Omental fat pad (tissue), 4 donors: Measurements from ENCODE around the gene SLC10A7. TPM values are rescaled to one million over a fixed set of nuclear protein-coding genes. Genes with fewer than 3 reads are reported as not detected.
A peak's percentile ranks its signal among the peaks of the same experiment; 100 is the strongest.

ENCODE experiments used
- ATAC-seq: fragments of 150-250 bp; one replicate; pipeline ENCODE4 v1.9.1; 2016; ENCODE audit warnings: mild to moderate bottlenecking, moderate library complexity; ENCODE audit not compliant: low FRiP score
- DNase-seq: peaks from one replicate; pipeline ENCODE4 v3.0.0-alpha.2; 2019; ENCODE audit warnings: low spot score
- total RNA-seq, 4 donors: library from RNA; depleted of rRNA; stranded (reverse); fragments of >200 nt; gene quantifications; one replicate each; pipeline ENCODE4 v1.1.0, GENCODE V29; 2016
- TF ChIP-seq, protein P1 (sequence below), 3 donors: fragments of 450-650 bp; IDR thresholded peaks; one replicate each; pipeline ENCODE4 v1.5.1; 2016 to 2017; ENCODE audit warnings: antibody characterized with exemption in 3 of 3, mild to moderate bottlenecking in 3 of 3, moderate library complexity in 2 of 3

Gene SLC10A7, protein sequence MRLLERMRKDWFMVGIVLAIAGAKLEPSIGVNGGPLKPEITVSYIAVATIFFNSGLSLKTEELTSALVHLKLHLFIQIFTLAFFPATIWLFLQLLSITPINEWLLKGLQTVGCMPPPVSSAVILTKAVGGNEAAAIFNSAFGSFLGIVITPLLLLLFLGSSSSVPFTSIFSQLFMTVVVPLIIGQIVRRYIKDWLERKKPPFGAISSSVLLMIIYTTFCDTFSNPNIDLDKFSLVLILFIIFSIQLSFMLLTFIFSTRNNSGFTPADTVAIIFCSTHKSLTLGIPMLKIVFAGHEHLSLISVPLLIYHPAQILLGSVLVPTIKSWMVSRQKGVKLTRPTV
- total RNA-seq, result 10 to 100 TPM in 3 of 4 donors, 1 to 10 TPM in 1; 5.9 to 17.2 (median 12.9) TPM

DNA sequence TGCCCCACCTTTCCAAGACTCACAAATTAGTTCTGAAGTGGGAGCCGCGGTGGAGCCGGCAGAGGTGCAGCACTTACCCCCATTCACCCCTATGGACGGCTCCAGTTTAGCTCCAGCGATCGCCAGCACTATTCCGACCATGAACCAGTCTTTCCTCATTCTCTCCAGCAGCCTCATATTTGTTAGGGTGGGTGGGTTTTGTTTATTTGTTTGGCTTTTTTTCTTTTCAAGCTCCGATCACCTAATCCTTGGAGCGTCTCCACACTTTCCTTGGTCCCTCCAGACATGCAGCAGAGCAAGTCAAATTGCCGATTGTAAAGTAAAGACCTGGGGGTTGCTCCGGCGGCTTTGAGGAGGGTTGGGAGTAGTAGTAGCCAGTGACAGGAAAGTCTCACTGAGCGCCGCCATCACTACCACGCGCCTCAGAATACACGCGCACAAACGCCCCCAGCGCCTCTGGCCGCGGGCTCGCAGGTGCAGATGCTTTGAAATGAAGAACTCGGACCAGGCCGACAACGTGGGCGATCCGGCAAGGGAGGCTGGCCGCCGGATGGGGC lies at the start of gene SLC10A7:
SLC10A7 (minus strand) TSS at position 400 of the 557 bp plus-strand sequence; CDS start at position 177, 223 bp downstream.
- DNase-seq, result peak; percentile 39
- peak; percentile 93 for ATAC-seq
- TF ChIP-seq, protein P1, sequence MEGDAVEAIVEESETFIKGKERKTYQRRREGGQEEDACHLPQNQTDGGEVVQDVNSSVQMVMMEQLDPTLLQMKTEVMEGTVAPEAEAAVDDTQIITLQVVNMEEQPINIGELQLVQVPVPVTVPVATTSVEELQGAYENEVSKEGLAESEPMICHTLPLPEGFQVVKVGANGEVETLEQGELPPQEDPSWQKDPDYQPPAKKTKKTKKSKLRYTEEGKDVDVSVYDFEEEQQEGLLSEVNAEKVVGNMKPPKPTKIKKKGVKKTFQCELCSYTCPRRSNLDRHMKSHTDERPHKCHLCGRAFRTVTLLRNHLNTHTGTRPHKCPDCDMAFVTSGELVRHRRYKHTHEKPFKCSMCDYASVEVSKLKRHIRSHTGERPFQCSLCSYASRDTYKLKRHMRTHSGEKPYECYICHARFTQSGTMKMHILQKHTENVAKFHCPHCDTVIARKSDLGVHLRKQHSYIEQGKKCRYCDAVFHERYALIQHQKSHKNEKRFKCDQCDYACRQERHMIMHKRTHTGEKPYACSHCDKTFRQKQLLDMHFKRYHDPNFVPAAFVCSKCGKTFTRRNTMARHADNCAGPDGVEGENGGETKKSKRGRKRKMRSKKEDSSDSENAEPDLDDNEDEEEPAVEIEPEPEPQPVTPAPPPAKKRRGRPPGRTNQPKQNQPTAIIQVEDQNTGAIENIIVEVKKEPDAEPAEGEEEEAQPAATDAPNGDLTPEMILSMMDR (IDR thresholded peaks at IDR 0.05), result no peak

DNA sequence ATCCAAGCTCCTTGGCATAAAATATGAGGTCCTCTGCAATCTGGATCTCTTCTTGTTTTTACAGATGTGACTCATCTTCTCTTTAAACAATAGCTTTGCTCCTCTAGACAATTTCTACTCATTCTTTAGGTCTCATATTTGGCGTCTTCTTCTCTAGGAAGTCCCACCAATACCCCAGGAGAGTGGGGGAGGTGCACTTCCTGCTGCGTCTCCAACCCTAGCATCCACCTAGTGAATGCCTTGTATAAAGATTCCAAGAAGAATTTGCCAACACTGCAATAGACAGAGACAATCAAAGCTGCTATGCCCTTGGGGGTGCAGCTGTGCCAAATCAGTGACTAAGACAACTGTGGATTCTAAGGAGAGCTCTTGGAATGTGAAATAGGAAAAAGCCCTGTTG lies 45.7 kb upstream of the SLC10A7 start:
- DNase-seq, result no peak
- TF ChIP-seq, protein P1 (IDR thresholded peaks at IDR 0.05), result no peak
- ATAC-seq, result no peak

DNA sequence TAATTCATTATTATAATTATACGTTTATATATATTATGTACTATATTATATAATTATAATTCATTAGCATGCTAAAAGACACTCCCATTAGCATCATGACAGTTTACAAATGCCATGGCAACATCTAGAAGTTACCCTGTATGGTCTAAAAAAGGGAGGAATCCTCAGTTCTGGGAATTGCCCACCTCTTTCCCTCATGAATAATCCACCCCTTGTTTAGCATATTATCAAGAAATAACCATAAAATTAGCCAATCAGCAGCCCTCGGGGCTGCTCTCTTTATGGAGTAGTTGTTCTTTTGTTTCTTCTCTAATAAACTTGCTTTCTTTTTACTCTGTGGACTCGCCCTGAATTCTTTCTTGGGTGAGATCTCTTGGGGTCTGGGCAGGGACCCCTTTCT lies 42.8 kb upstream of the SLC10A7 start:
- ATAC-seq (no peak), DNase-seq (no peak)
- TF ChIP-seq, protein P1 (IDR thresholded peaks at IDR 0.05), result no peak

GRCh38 chr4:146550161-146550560 lies 28.4 kb upstream of the SLC10A7 start:
- no peak for DNase-seq
- ATAC-seq, result no peak
- TF ChIP-seq, protein P1 (IDR thresholded peaks at IDR 0.05), result no peak

GRCh38 chr4:146548443-146548842 lies 26.7 kb upstream of the SLC10A7 start:
- ATAC-seq, result no peak
- DNase-seq, result no peak
- TF ChIP-seq, protein P1 (IDR thresholded peaks at IDR 0.05), result no peak

GRCh38 chr4:146545102-146545501 lies 23.4 kb upstream of the SLC10A7 start:
- TF ChIP-seq, protein P1 (IDR thresholded peaks at IDR 0.05), result no peak
- no peak for ATAC-seq
- DNase-seq, result no peak

GRCh38 chr4:146534178-146534577 lies 12.4 kb upstream of the SLC10A7 start:
- no peak for DNase-seq
- TF ChIP-seq, protein P1 (IDR thresholded peaks at IDR 0.05), result no peak
- no peak for ATAC-seq
